ENCODE measurements around the gene NECTIN1.
"Not testable (repeated sequence)": the region's sequence is repeated elsewhere in the genome, so short reads cannot be mapped to it uniquely, and the experiment has no call there.

NECTIN1 gene

GRCh38 chr11:119614222-119615002 lies 114.6 kb downstream of the NECTIN1 start:
- DNase-seq: no peak

GRCh38 chr11:119612814-119613213 lies 116.2 kb downstream of the NECTIN1 start:
- DNase-seq: no peak

- DNase-seq: no peak
Observed at GRCh38 chr11:119610836-119611426, 118.1 kb downstream of the NECTIN1 start.

DNA sequence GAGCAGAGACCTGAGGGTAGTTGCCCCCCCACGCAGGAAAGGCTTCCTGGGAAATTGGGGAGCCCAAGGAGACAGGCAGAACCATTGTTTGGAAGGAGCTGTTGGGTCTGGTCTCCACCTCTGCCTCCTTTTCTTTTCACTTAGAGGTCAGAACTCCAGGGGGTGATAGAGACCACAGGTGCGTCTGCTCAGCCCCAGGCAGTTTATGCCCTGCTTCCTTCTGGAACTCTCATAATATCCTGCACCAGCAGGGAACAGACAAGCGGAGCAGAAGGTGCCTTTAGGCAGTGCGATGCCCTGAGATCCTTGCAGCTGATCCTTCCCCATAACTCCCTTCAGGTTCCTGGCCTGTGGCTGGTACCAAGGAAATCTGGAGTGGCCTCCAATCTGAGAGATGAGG lies 120.2 kb downstream of the NECTIN1 start:
- DNase-seq: no peak

DNA sequence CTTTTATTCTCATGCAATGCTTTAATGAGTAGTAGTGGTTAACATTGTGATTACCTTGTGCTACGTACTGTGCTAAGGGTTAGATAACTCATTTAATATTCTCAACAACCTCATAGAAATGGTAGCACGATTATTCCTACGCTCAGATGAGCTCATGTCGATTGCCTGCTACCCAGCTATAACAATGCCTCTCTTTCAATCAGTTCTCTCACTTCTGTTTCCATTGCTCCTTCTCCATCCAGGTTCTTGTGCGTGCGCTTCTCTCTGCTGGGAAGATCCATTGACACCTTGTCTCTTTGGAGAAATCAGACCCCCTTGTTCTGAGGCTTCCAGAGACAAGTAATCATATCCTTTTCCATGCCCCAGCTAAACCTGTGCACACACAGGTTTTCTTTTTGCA lies 120.8 kb downstream of the NECTIN1 start:
- DNase-seq: no peak

GRCh38 chr11:119607726-119608125 lies 121.3 kb downstream of the NECTIN1 start:
- DNase-seq: no peak

DNA sequence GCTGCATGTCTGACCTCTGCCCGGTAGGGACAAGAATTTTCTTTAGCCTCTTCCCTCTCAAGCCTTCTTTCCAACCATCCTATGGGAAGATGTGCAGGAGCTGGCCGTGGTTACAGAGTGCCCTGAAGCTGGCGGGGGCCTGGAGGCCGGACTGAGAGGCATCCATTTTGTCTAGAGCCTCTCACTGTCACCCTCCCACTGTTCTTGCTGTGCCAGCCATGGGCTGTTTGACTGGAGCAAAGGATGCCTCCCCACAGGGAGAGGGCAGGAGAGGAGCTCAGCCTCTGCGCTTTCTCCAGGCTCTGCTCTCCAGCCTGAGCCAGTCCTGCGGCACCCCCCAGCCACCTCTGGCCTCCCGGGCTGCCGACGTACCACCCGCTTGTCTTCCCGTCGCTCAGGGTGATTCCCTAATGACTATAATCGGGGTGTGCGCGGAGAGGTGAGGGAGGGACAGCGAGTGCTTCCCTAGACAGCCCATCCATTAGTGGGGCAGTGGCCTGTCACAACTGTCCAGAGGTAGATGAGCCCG lies 123.8 kb downstream of the NECTIN1 start:
- DNase-seq: no peak

DNA sequence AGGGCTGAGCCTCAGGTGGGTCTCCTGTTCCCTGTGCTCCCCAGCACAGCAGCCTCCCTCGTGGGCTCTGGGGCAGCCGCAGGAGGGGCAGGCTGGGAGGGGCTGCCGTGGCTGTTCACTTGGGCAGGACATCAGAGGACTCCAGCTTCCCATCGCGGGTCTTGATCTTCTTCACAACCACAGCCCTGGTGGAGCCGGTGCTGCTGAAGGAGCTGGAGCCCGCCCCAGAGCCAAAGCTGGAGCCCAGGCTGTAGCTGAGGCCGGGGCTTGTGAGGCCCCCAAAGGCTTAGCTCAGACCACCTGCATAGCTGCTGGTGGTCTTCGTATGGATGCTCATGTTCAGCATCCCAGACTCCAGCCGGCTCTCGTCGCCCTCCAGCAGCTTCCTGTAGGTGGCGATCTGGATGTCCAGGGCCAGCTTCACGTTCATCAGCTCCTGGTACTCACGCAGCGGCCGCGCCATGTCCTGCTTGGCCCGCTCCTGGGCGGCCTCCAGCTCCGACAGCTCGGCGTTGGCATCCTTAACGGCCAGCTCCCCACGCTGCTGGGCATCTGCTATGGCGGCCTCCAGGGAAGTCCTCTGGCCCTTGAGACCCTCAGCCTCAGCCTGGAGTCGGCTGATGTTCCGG lies 126.1 kb downstream of the NECTIN1 start:
- no peak for DNase-seq

GRCh38 chr11:119599864-119600541 lies 129.0 kb downstream of the NECTIN1 start:
- DNase-seq: no peak

DNA sequence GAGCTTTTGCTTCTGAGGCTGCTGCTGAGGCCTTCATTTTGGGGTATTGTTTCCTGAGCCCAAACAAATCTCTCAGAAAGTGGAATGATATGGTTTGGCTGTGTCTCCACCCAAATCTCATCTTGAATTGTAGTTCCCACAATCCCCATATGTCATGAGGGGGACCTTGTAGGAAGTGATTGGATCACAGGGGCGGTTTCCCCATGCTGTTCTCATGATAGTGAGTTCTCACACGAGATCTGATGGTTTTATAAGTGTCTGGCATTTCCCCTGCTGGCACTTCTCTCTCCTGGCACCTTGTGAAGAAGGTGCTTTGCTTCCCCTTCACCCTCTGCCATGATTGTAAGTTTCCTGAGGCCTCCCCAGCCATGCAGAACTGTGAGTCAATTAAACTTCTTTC lies 133.1 kb downstream of the NECTIN1 start:
- DNase-seq: not testable (repeated sequence)

GRCh38 chr11:119594639-119595249 lies 134.3 kb downstream of the NECTIN1 start:
- no peak for DNase-seq

DNA sequence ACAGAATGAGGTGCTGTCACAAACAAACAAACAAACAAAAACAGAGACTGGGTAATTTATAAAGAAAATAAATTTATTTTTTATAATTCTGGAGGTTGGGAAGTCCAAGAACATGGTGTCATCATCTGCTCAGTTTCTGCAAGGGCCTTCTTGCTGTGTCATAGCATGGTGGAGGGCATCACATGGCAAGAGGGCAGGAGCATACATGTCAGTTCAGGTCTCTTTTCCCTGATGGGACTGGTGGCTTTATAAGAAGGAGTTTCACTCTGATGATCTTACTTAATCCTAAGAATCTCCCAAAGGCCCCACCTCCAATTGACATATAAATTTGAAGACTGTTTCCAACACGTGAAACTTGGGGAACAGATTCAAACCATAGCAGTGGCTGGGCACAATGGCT lies 135.7 kb downstream of the NECTIN1 start:
- DNase-seq: no peak

DNA sequence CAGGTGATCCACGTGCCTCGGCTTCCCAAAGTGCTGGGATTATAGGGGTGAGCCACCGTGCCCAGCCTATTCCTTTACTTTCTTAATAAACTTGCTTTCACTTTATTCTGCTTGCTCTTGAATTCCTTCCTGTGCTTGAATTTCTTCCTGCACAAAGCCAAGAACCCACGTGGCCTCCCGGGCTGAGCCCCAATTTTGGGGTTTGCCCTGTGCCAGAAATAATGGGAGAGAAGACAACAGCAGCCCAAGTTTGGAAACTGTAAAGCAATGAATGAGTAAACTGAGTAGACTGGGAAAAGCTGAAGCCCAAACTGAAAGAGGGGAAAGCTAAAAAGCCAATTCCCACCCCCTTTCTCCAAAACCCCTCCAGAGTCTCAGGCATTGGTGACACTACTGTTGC lies 136.4 kb downstream of the NECTIN1 start:
- no peak for DNase-seq

GRCh38 chr11:119591836-119592310 lies 137.1 kb downstream of the NECTIN1 start:
- no peak for DNase-seq

- no peak for DNase-seq
Observed at GRCh38 chr11:119590651-119591351, 138.2 kb downstream of the NECTIN1 start.

DNA sequence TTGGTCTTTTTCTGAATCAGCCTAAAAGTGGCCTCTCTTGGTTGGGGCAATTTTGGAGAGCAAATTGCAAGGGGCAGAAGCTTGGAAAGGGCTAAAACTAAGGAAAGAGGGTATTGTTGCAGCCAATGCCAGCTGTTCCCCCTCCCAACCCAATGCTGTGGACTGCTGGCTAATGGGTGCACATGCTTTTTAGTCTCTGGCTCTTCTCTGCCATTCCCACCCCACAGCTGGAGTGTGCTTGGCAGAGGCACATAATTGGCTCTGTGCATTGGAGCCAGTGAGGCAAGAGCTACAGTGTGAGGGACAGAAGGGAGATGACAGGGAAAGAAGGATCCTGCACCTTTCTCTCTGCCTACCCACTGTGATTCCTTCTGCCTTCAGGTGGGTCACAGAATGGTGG lies 140.0 kb downstream of the NECTIN1 start:
- DNase-seq: no peak
